ENCODE measurements around the gene EHBP1L1.

EHBP1L1 gene

GRCh38 chr11:65575568-65576231 is at the start of gene EHBP1L1:
Gene EHBP1L1, plus strand, starts transcription at chr11:65576053. Its CDS starts 250 bp downstream, at chr11:65576303.
- TF ChIP-seq CTCF (IDR thresholded peaks at IDR 0.05): no peak

GRCh38 chr11:65526744-65527143 is 49.1 kb upstream of the EHBP1L1 start:
- no peak for TF ChIP-seq CTCF (IDR thresholded peaks at IDR 0.05)

GRCh38 chr11:65528819-65529350 is 47.0 kb upstream of the EHBP1L1 start:
- no peak for TF ChIP-seq CTCF (IDR thresholded peaks at IDR 0.05)

GRCh38 chr11:65529475-65530156 is 46.2 kb upstream of the EHBP1L1 start:
- no peak for TF ChIP-seq CTCF (IDR thresholded peaks at IDR 0.05)

- TF ChIP-seq CTCF (IDR thresholded peaks at IDR 0.05): peak; percentile 30; the same call in 1 of the 2 replicates
Observed at GRCh38 chr11:65530157-65530496, 45.7 kb upstream of the EHBP1L1 start.

GRCh38 chr11:65532388-65533064 is 43.3 kb upstream of the EHBP1L1 start:
- no peak for TF ChIP-seq CTCF (IDR thresholded peaks at IDR 0.05)

- no peak for TF ChIP-seq CTCF (IDR thresholded peaks at IDR 0.05)
Observed at GRCh38 chr11:65535102-65535501, 40.8 kb upstream of the EHBP1L1 start.

Data from LNCAP (cell line).